GM19351 (cell line): ENCODE data around the gene HDAC4.

ENCODE experiments used
- ATAC-seq: cut with Tn5 transposase; IDR thresholded peaks from one replicate; pipeline ENCODE4 v1.9.1; 2021; ENCODE audit warnings: mild to moderate bottlenecking, moderate library complexity; ENCODE audit not compliant: unreplicated experiment

HDAC4 gene

DNA sequence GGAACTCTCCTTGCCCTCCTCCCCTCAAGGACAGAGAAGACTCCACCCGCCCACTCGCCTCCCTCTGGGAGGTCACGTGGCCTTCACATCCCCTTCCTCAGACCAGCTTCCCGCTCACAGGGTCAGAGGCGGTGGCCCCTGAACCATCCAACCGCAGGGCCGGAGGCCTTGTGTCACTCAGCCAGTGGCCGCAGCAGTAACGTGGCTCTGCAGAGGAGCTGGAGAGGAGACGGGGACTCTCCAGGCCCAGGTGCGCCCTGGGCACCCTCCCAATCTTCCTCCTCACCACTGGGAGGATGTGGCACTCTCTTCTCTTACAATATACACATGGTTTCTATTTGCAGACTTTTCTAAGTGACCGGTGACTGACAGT is 391.2 kb downstream of the HDAC4 start:
- ATAC-seq, result no peak

DNA sequence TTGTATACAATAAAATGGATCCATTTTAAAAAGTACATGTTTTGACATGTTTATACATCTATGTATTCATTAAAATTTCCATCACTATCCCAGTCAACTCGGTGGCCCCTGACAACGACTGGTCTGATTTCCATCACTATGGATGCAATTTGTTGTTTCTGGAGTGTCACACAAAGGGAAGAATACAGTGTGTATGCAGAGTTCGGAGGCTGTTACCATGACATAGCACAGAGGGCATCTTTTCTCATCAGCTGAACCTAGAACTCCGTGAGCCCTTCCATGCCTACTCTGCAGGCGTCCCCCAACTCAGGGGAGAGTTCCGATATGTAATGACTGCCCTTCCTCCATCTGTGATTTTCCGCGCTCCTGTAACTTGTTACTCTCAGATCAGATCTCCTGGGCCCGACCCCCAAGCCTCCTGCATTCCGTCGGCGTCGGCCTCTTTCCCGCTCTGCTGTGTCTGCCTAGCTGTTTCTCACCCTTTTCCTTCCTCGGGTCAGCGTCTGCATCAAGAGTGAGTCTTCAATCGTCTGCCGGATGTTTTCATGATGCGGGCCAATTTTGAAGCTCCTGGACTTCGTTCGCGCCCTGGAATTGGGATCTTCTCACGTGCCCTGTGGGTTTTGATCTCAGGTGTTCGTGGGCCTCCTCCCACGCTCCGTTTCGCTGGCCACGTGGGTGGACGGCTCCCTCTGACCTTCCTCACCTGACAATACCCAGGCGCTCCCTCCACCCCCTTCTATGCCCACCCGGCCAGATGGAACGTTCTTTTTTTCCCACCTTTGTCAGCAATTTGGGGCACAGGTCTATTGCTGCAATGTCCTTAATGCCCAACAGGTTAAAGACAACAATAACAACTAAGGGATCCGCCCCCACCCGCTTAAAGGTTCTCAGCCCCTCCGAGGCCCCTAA is 391.9 kb downstream of the HDAC4 start:
- ATAC-seq, result no peak

GRCh38 chr2:239008004-239008403 is 392.8 kb downstream of the HDAC4 start:
- no peak for ATAC-seq

- no peak for ATAC-seq
Measured at GRCh38 chr2:239006622-239007285, 394.1 kb downstream of the HDAC4 start.

- ATAC-seq, result no peak
Measured at GRCh38 chr2:239005586-239005985, 395.2 kb downstream of the HDAC4 start.

DNA sequence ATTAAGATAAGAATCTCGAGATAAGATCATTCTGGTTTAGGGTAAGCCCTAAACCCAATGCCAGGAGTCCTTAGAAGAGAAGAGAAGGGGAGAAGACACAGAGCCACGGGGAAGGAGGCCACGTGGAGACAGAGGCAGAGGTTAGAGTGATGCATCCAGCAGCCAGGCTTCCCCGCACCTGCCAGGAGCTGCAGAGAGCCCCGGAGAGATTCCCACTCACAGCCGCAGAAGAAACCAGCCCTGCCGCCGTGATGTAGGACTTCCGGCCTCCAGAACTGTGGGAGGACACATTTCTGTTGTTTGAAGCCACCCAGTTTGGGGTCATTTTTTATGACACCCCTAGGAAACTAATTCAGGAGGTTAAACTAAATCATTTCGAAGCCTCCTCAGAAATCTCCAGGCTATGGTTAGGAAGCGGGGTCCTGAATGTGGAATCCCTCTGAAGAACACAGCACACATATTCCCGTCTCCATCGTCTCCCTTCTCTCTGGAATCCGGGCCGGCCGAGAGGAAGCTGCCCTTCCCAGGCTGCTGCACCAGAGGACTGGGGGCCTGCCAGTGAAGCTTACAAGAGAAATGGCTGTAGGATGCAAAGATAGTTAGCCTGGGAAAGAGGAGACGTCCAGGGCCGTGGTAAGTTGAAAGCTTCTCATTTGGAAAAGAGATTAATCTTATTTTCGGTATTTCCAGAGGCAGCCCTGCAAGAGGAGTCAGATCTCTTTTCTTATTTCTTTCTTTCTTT is 396.4 kb downstream of the HDAC4 start:
- ATAC-seq, result no peak

DNA sequence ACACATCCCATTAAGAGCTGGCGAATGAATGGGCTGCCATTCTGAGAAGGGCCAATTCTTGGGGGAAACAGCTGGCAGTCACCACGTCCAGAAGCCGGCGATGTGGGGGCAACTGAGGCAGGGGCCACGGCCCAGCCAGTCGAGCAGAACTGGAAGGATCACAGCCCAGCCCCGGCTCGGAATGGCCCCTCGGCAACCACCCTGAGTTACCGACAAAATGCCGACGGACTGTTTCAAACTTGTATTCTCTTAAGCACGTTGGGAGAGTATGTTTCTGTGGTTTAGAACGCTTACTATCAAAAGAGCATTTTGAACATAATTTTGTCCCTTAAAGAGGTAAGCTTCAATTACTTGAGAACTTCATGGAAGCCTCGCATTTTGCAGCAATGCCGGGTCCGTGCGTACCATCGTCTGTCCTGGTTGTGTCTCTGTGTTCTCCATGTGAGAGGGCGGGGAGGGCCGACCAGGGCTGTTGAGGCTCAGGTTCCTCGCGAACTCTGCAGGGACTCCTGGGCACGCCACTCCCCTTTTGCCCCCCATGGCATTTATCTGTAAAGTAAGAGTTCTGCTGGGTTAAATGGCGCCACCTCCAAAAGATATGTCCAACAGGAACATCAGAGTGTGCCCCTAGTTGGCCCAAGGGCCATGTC is 397.1 kb downstream of the HDAC4 start:
- ATAC-seq, result no peak

DNA sequence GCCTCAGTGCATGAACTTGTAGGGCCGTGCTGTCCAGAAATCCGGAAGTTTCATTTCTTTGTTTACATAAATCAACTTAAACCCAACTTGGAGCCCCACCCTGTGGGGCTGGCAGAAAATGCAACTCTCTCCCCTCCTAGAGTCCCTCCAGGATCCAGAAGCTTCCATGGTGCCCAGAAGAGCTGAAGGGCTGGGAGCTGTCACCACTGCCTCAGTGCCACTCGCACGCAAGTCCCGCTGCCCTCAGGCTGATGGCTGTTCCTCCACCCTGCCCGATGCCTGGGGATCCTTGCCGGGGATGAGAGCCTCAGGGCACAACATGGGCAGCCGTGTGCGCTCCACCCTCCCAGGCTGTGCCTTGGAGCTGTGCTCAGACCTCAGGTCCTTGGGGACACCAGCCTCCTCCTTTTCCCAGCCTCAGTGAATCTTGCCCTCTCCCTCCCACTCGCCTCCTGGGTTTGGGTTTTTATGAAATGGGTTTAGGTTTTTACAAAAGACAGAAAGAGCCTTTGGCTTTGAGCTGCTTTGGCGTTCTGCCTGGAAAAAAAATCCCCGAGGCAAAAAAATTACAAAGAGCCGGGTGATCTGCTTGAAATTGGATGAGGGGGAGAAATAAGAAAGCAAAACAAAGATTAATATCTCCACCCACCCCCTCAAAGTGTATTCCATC is 397.7 kb downstream of the HDAC4 start:
- no peak for ATAC-seq

- no peak for ATAC-seq
Measured at GRCh38 chr2:239002591-239002953, 398.2 kb downstream of the HDAC4 start.

- no peak for ATAC-seq
Measured at GRCh38 chr2:239001794-239002193, 399.0 kb downstream of the HDAC4 start.

DNA sequence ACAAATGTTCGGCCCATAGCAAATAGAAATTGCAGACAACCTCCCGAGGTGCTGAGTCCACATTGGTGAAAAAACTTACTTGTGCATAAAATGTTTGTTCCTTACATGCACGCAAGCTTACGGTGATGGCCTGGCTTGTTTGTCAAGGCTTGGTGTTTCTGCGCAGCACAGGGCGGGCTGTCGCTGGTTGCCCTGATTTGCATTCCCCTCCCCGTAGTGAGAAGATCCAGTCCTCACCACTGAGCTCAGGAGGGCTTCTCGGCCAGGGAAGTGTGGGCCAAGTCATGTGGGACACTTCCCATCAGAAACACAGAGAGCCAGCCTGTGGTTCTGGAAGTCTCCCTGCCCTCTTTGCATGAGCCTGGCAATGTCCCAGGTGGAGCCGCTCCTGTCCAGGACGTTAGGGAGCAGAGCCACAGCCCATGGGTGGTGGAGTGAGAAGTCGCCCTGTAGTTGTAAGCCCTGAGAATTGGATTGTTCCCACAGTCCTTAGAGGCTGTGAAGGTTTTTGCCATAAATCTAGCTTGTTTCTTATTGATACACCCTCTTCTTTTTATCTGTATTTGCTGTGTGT is 400.2 kb downstream of the HDAC4 start:
- ATAC-seq, result no peak

GRCh38 chr2:239000089-239000488 is 400.7 kb downstream of the HDAC4 start:
- ATAC-seq, result no peak

- ATAC-seq, result no peak
Measured at GRCh38 chr2:238999291-238999741, 401.5 kb downstream of the HDAC4 start.

GRCh38 chr2:238998801-238999200 is 402.0 kb downstream of the HDAC4 start:
- ATAC-seq, result no peak
